H1 (cell line): ENCODE data around the gene NOC2L. TPM values are rescaled to one million over a fixed set of nuclear protein-coding genes. Genes with fewer than 3 reads are reported as not detected.

ENCODE experiments used
- CTCF ChIA-PET: fragments of 300-600 bp; sonication (Branson Sonifier 250); formaldehyde crosslinking; loops from one replicate; lab custom pipeline; 2021; ENCODE audit not compliant: partially characterized antibody; lab: Charles Lee
- POLR2A ChIA-PET: fragments of 300-600 bp; sonication (Branson Sonifier 250); formaldehyde crosslinking; loops from one replicate; lab custom pipeline; 2021; ENCODE audit warnings: inconsistent platforms; ENCODE audit not compliant: partially characterized antibody; lab: Charles Lee
- DNase-seq, 2 experiments: peaks; one replicate each; pipeline versions ENCODE4 v3.0.0 to v3.0.0-alpha.2; 2010 to 2022; ENCODE audit warnings: low spot score in 2 of 2, low read depth in 1 of 2, mixed read lengths in 1 of 2
- FAIRE-seq: peaks from 2 replicates; lab custom pipeline; 2011; peaks lifted over from hg19 to GRCh38; lab: Jason Lieb, UNC
- H2AFZ ChIP-seq: 2 replicates; pipeline ENCODE4 v1.8.1; 2012; ENCODE audit warnings: low read length, inconsistent platforms
- H2AK5ac ChIP-seq: 2 replicates; pipeline ENCODE4 v1.6.1; 2013; ENCODE audit warnings: low read depth, low read length
- H2BK120ac ChIP-seq: replicated peaks from 2 replicates; pipeline ENCODE3; 2013; ENCODE audit warnings: low read depth, low read length, inconsistent platforms
- H2BK12ac ChIP-seq: 2 replicates; pipeline ENCODE4 v1.6.1; 2013; ENCODE audit warnings: low read depth, low read length
- H2BK15ac ChIP-seq: 2 replicates; pipeline ENCODE4 v1.6.1; 2013; ENCODE audit warnings: low read length
- H2BK20ac ChIP-seq: 2 replicates; pipeline ENCODE4 v1.6.1; 2013; ENCODE audit warnings: low read length
- H2BK5ac ChIP-seq: 2 replicates; pipeline ENCODE4 v1.6.1; 2013; ENCODE audit warnings: low read depth, low read length
- H3K14ac ChIP-seq: 2 replicates; pipeline ENCODE4 v1.6.1; 2013; ENCODE audit warnings: inconsistent platforms; ENCODE audit not compliant: insufficient read length
- H3K18ac ChIP-seq: 2 replicates; pipeline ENCODE4 v1.6.1; 2013; ENCODE audit warnings: low read length; ENCODE audit errors: extremely low read depth
- H3K23ac ChIP-seq: 2 replicates; pipeline ENCODE4 v1.6.1; 2013; ENCODE audit warnings: inconsistent platforms; ENCODE audit not compliant: insufficient read length
- H3K23me2 ChIP-seq: 2 replicates; pipeline ENCODE4 v1.6.1; 2013; ENCODE audit warnings: low read depth, low read length
- H3K27ac ChIP-seq: 2 replicates; pipeline ENCODE4 v1.6.1; 2011; ENCODE audit warnings: low read depth, low read length, inconsistent platforms
- H3K27me3 ChIP-seq, 4 experiments: replicated peaks in 1 of 4; 1 replicate in 1 of 4; 2 replicates in 3 of 4; pipeline versions ENCODE4 v1.6.1 to v1.8.1; 2011 to 2013; ENCODE audit warnings: low read length in 3 of 4, mild to moderate bottlenecking in 3 of 4, inconsistent platforms in 2 of 4, mixed read lengths in 2 of 4, moderate library complexity in 1 of 4; ENCODE audit not compliant: control insufficient read depth in 3 of 4, insufficient read depth in 3 of 4; ENCODE audit errors: extremely low read depth in 1 of 4
- H3K36me3 ChIP-seq, 4 experiments: 2 replicates each; pipeline versions ENCODE4 v1.6.1 to v1.8.1; 2011 to 2013; ENCODE audit warnings: mild to moderate bottlenecking in 4 of 4, low read length in 3 of 4, moderate library complexity in 2 of 4, control low read depth in 1 of 4, inconsistent platforms in 1 of 4; ENCODE audit not compliant: insufficient read depth in 4 of 4, control insufficient read depth in 2 of 4
- H3K4ac ChIP-seq: replicated peaks from 2 replicates; pipeline ENCODE3; 2013; ENCODE audit warnings: low read length, low read depth, mixed read lengths, inconsistent platforms; ENCODE audit not compliant: insufficient read length
- H3K4me1 ChIP-seq, 4 experiments: replicated peaks in 1 of 4; 1 replicate in 1 of 4; 2 replicates in 3 of 4; pipeline versions ENCODE4 v1.6.1 to v1.8.1; 2011 to 2013; ENCODE audit warnings: low read length in 3 of 4, inconsistent platforms in 2 of 4, mixed read lengths in 1 of 4; ENCODE audit not compliant: insufficient read depth in 4 of 4, control insufficient read depth in 3 of 4
- H3K4me2 ChIP-seq, 2 experiments: 2 replicates each; pipeline versions ENCODE4 v1.6.1 to v1.8.1; 2011 to 2013; ENCODE audit warnings: low read depth in 2 of 2, low read length in 2 of 2, control low read depth in 1 of 2, inconsistent platforms in 1 of 2, mild to moderate bottlenecking in 1 of 2; ENCODE audit not compliant: insufficient read depth in 1 of 2
- H3K4me3 ChIP-seq, 4 experiments: fragments of 200-600, 300-600 bp in 1 of 4; sonication (generic), shearing (Covaris generic), sonication (Bioruptor Twin) in 1 of 4; 2 replicates each; pipeline versions ENCODE4 v1.5.1 to v1.8.1; 2011 to 2016; ENCODE audit warnings: low read length in 4 of 4, low read depth in 3 of 4, control low read depth in 2 of 4, inconsistent platforms in 2 of 4, mild to moderate bottlenecking in 2 of 4, mixed read lengths in 1 of 4, moderate library complexity in 1 of 4; ENCODE audit not compliant: insufficient read depth in 2 of 4; ENCODE audit errors: extremely low read depth in 1 of 4
- H3K56ac ChIP-seq: replicated peaks from 2 replicates; pipeline ENCODE3; 2013; ENCODE audit warnings: low read depth, mild to moderate bottlenecking, mixed read lengths, low read length, inconsistent platforms; ENCODE audit not compliant: insufficient read length
- H3K79me1 ChIP-seq: 2 replicates; pipeline ENCODE4 v1.6.1; 2013; ENCODE audit warnings: low read depth, low read length, control low read depth
- H3K79me2 ChIP-seq, 2 experiments: 2 replicates each; pipeline versions ENCODE4 v1.6.1 to v1.8.1; 2012 to 2013; ENCODE audit warnings: low read length in 2 of 2, mild to moderate bottlenecking in 2 of 2, inconsistent platforms in 1 of 2; ENCODE audit not compliant: insufficient read depth in 2 of 2, control insufficient read depth in 1 of 2
- H3K9ac ChIP-seq, 4 experiments: replicated peaks in 1 of 4; 1 replicate in 1 of 4; 2 replicates in 3 of 4; pipeline versions ENCODE4 v1.6.1 to v1.8.1; 2011 to 2013; ENCODE audit warnings: low read depth in 3 of 4, low read length in 3 of 4, control low read depth in 2 of 4, mild to moderate bottlenecking in 2 of 4, moderate library complexity in 2 of 4, inconsistent platforms in 1 of 4; ENCODE audit errors: extremely low read depth in 1 of 4
- H3K9me3 ChIP-seq, 2 experiments: 2 replicates each; pipeline versions ENCODE4 v1.6.1 to v1.8.1; 2012 to 2013; ENCODE audit warnings: mild to moderate bottlenecking in 2 of 2, moderate library complexity in 2 of 2, control low read depth in 1 of 2, inconsistent platforms in 1 of 2, low read depth in 1 of 2, low read length in 1 of 2, mixed read lengths in 1 of 2; ENCODE audit not compliant: insufficient read depth in 2 of 2
- H4K20me1 ChIP-seq, 2 experiments: replicated peaks in 1 of 2; 2 replicates each; pipeline versions ENCODE3 to v1.8.1; 2011 to 2013; ENCODE audit warnings: inconsistent platforms in 2 of 2, low read length in 2 of 2, mild to moderate bottlenecking in 1 of 2; ENCODE audit not compliant: insufficient read depth in 2 of 2, control insufficient read depth in 1 of 2
- H4K5ac ChIP-seq: 2 replicates; pipeline ENCODE4 v1.6.1; 2013; ENCODE audit warnings: low read length, low read depth, mixed read lengths, inconsistent platforms; ENCODE audit not compliant: insufficient read length
- H4K8ac ChIP-seq: 2 replicates; pipeline ENCODE4 v1.8.0; 2013; ENCODE audit warnings: mild to moderate bottlenecking, moderate library complexity, low read length, inconsistent platforms; ENCODE audit not compliant: insufficient read depth; ENCODE audit errors: extremely low read depth
- H4K91ac ChIP-seq: replicated peaks from 2 replicates; pipeline ENCODE3; 2013; ENCODE audit warnings: low read length, mixed read lengths, inconsistent platforms; ENCODE audit not compliant: insufficient read length
- ATF2 ChIP-seq: IDR thresholded peaks from 2 replicates; pipeline ENCODE4 v1.6.1; 2012; ENCODE audit warnings: low read length, inconsistent platforms
- CBX8 ChIP-seq: fragments of 300-800, 300-1000 bp; sonication (generic); IDR thresholded peaks from 2 replicates; pipeline ENCODE4 v1.7.1; 2016; ENCODE audit warnings: low read depth, low read length, borderline replicate concordance
- CEBPB ChIP-seq: IDR thresholded peaks from 2 replicates; pipeline ENCODE4 v1.6.1; 2012; ENCODE audit warnings: low read depth, low read length
- CHD1 ChIP-seq: IDR thresholded peaks from 2 replicates; pipeline ENCODE4 v1.6.1; 2012; ENCODE audit warnings: low read depth, low read length, improper control_type of control experiment
- CTBP2 ChIP-seq: IDR thresholded peaks from 2 replicates; pipeline ENCODE4 v1.7.0; 2011; ENCODE audit warnings: borderline replicate concordance, mild to moderate bottlenecking, moderate library complexity, mixed read lengths, low read length; ENCODE audit not compliant: insufficient read depth, insufficient read length
- FOSL1 ChIP-seq: IDR thresholded peaks from 2 replicates; pipeline ENCODE4 v1.6.1; 2011; ENCODE audit warnings: mild to moderate bottlenecking, low read depth, low read length, moderate library complexity; ENCODE audit not compliant: insufficient read depth
- HDAC2 ChIP-seq, 2 experiments: fragments of 300-600 bp in 1 of 2; sonication (generic) in 1 of 2; IDR thresholded peaks; 2 replicates each; pipeline ENCODE4 v1.6.1; 2011 to 2012; ENCODE audit warnings: low read depth in 2 of 2, low read length in 2 of 2, mild to moderate bottlenecking in 2 of 2, moderate library complexity in 2 of 2, borderline replicate concordance in 1 of 2, inconsistent platforms in 1 of 2
- POLR2AphosphoS5 ChIP-seq: IDR thresholded peaks from 2 replicates; pipeline ENCODE4 v1.6.1; 2011; ENCODE audit warnings: low read depth, low read length
- SAP30 ChIP-seq: fragments of 300-600 bp; sonication (generic); IDR thresholded peaks from 2 replicates; pipeline ENCODE4 v1.7.1; 2012; ENCODE audit warnings: low read length, moderate library complexity, mild to moderate bottlenecking, inconsistent platforms; ENCODE audit not compliant: insufficient read depth, insufficient replicate concordance
- WGBS, 2 experiments: shearing (Covaris generic) in 1 of 2; methylation state at CpG; one replicate each; pipeline versions ENCODE4 v1.1.6 to v1.1.7; 2013 to 2015; ENCODE audit warnings: low lambda C conversion rate in 2 of 2, mixed read lengths in 2 of 2, inconsistent platforms in 1 of 2, low coverage in 1 of 2, missing lambda C conversion rate in 1 of 2; ENCODE audit not compliant: insufficient replicate concordance in 2 of 2, insufficient coverage in 1 of 2, insufficient read length in 1 of 2; ENCODE audit errors: extremely low coverage in 1 of 2, missing lambda C conversion rate in 1 of 2; 5-methylcytosine and 5-hydroxymethylcytosine counted together
- polyA plus RNA-seq, 7 experiments: library from polyadenylated mRNA; depleted of rRNA in 3 of 7; stranded (reverse) in 5 of 7; unstranded in 2 of 7; fragments of >200 nt in 5 of 7; fragments of 200-250 nt in 2 of 7; gene quantifications; 1 replicate in 5 of 7; 2 replicates in 1 of 7; 4 replicates in 1 of 7; pipeline versions ENCODE4 v1.2.1 to v1.2.3, GENCODE V29; 2011 to 2013; ENCODE audit warnings: missing spikeins in 2 of 7, mixed read lengths in 2 of 7
- total RNA-seq: library from RNA; stranded (reverse); fragmentation: NEBNext Ultra II Directional; extraction: Animal tissue kit (Norgen Biotek cat#: 25700); gene quantifications from 2 replicates; pipeline ENCODE4 v1.2.1, GENCODE V29; 2021

The NOC2L gene
- total and polyA plus RNA-seq, 2 of the 8 experiments (the other 6 are each of a cell fraction or from before 2014, with no cell fraction given) = 74.7 to 130 TPM

GRCh38 chr1:908661-909060 lies 50.4 kb downstream of the NOC2L start:
- H3K27me3 ChIP-seq = peaks cover 20 to 65% (median 46%) of the 10 kb centered on the region in 4 experiments
- no peak overlapping the region for H4K5ac ChIP-seq
- H2BK5ac ChIP-seq = no peak overlapping the region
- no peak overlapping the region for H3K4ac ChIP-seq
- peaks cover 0 to 4% (median 2%) of the 10 kb centered on the region in 4 experiments; a peak in 4 of 7 replicates for H3K4me1 ChIP-seq
- H3K23me2 ChIP-seq = peaks cover 2% of the 10 kb centered on the region; the same call in 1 of the 2 replicates
- no peak overlapping the region for H3K4me3 ChIP-seq
- no peak overlapping the region for H4K91ac ChIP-seq
- H4K20me1 ChIP-seq = peaks cover 6 to 11% of the 10 kb centered on the region in 2 experiments
- H3K56ac ChIP-seq = no peak overlapping the region
- TF ChIP-seq CTBP2 = no peak
- TF ChIP-seq CEBPB = no peak
- TF ChIP-seq CBX8 = no peak
- no peak for TF ChIP-seq CHD1
- no peak for TF ChIP-seq FOSL1
- no peak for TF ChIP-seq SAP30
- TF ChIP-seq ATF2 = no peak
- TF ChIP-seq HDAC2 (IDR thresholded peaks at IDR 0.05; ENCODE audit: borderline replicate concordance in 1 of 2, low read depth in 2 of 2, low read length in 2 of 2) = no peak
- TF ChIP-seq POLR2AphosphoS5 = no peak
- H3K9ac ChIP-seq = no peak overlapping the region
- no peak overlapping the region for H3K4me2 ChIP-seq
- no peaks in the 10 kb centered on the region; a peak in 1 of 4 replicates for H3K9me3 ChIP-seq
- WGBS, 2 experiments = no CpG with 5 or more reads among the region's 16 CpGs
- no peak overlapping the region for H2BK12ac ChIP-seq
- H2AFZ ChIP-seq = no peak overlapping the region
- H2BK20ac ChIP-seq = no peak overlapping the region
- H2BK120ac ChIP-seq = no peak overlapping the region
- H3K79me2 ChIP-seq = no peaks in the 10 kb centered on the region
- no peak overlapping the region for H2BK15ac ChIP-seq
- CTCF ChIA-PET = interaction anchor here (1.0 kb wide), 1 partner anchor 32 kb away, joined by 4 read pairs; no protein-coding TSS in a partner anchor
- FAIRE-seq (no peak), DNase-seq (no peak)
- no peaks in the 10 kb centered on the region for H3K36me3 ChIP-seq
- H3K18ac ChIP-seq = no peak overlapping the region
- POLR2A ChIA-PET = no interaction called here
- no peak overlapping the region for H3K27ac ChIP-seq
- H2AK5ac ChIP-seq = no peak overlapping the region
- no peak overlapping the region for H3K23ac ChIP-seq
- H3K79me1 ChIP-seq = no peaks in the 10 kb centered on the region
- H4K8ac ChIP-seq = no peak overlapping the region
- no peak overlapping the region for H3K14ac ChIP-seq
